HG03469 (cell line): Measurements from ENCODE around the gene OGFOD3.

Source experiments
- ATAC-seq: cut with Tn5 transposase; IDR thresholded peaks from one replicate; pipeline ENCODE4 v1.9.1; 2021; ENCODE audit warnings: mild to moderate bottlenecking, moderate library complexity, moderate number of reproducible peaks; ENCODE audit not compliant: unreplicated experiment

OGFOD3 gene

GRCh38 chr17:82407255-82407654, 11.1 kb downstream of the OGFOD3 start:
- ATAC-seq: no peak

GRCh38 chr17:82406131-82406671, 12.2 kb downstream of the OGFOD3 start:
- no peak for ATAC-seq

- no peak for ATAC-seq
Measured at GRCh38 chr17:82405051-82405450, 13.3 kb downstream of the OGFOD3 start.

GRCh38 chr17:82403662-82404660, 14.4 kb downstream of the OGFOD3 start:
- no peak for ATAC-seq

GRCh38 chr17:82402865-82403264, 15.5 kb downstream of the OGFOD3 start:
- ATAC-seq: no peak

- no peak for ATAC-seq
Measured at GRCh38 chr17:82400830-82401229, 17.6 kb downstream of the OGFOD3 start.

- ATAC-seq: no peak
Measured at GRCh38 chr17:82400206-82400605, 18.2 kb downstream of the OGFOD3 start.

GRCh38 chr17:82399601-82400101, 18.7 kb downstream of the OGFOD3 start:
- ATAC-seq: no peak

GRCh38 chr17:82399041-82399441, 19.3 kb downstream of the OGFOD3 start:
- ATAC-seq: no peak

- ATAC-seq: no peak
Measured at GRCh38 chr17:82397449-82398335, 20.7 kb downstream of the OGFOD3 start.

- ATAC-seq: no peak
Measured at GRCh38 chr17:82396601-82397435, 21.6 kb downstream of the OGFOD3 start.

GRCh38 chr17:82394278-82394677, 24.1 kb downstream of the OGFOD3 start:
- ATAC-seq: no peak

- ATAC-seq: no peak
Measured at GRCh38 chr17:82392941-82393340, 25.4 kb downstream of the OGFOD3 start.

- ATAC-seq: no peak
Measured at GRCh38 chr17:82392209-82392920, 26.0 kb downstream of the OGFOD3 start.

GRCh38 chr17:82391496-82392066, 26.8 kb downstream of the OGFOD3 start:
- ATAC-seq: no peak

- no peak for ATAC-seq
Measured at GRCh38 chr17:82390860-82391435, 27.4 kb downstream of the OGFOD3 start.

GRCh38 chr17:82390015-82390859, 28.1 kb downstream of the OGFOD3 start:
- no peak for ATAC-seq

- no peak for ATAC-seq
Measured at GRCh38 chr17:82389379-82389778, 29.0 kb downstream of the OGFOD3 start.
